ENCODE data around the gene TGFB2.

The TGFB2 gene

DNA sequence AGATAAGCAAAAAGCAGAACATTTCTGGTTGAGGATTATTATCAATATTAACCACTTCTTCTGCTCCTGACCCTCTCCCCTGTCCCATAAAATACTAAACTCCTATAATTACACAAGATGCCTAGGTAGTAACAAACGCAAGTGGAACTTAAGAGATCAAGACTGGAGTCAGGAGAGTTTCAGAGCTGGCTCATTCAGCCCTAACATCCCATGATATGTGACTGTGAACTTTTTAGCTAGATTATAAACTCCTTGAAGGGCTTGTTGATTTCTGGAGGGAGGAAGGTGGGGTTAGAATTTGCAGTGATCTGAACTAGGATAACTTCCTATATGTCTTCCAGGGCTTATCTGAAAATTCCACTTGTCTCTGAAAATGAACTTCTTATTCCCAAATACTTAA, 130.6 kb downstream of the TGFB2 start:
- Mint-ChIP-seq H3K36me3 (ENCODE audit: low read depth) (no peaks in the 10 kb centered on the region), H3K9me3 (no peaks in the 10 kb centered on the region), H3K4me3 (no peak overlapping the region), H3K27me3 (peaks cover 2% of the 10 kb centered on the region), H3K27ac (no peak overlapping the region), H3K4me1 (peaks cover 25% of the 10 kb centered on the region)
- ATAC-seq (no peak), DNase-seq (no peak)

DNA sequence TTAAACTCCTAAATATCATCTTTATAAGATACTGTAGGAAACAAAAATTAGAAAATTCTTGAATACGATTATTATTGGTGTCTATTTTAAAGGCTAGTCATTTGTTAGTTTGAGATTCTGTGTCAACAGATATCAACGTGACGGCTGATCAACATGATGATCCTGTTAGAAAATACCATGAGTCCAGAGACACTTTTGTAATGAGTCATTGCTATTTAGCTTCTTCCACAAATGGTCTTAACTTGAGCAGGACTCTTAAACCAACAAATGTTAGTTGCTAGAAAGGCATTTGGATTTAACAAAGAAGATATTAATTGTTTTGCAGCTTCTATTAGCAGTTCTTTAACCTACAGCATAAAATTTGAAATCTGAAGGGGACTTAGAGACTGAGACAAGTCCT, 131.2 kb downstream of the TGFB2 start:
- DNase-seq = no peak
- H3K4me3 Mint-ChIP-seq = no peak overlapping the region
- no peaks in the 10 kb centered on the region for H3K27me3 Mint-ChIP-seq
- peaks cover 25% of the 10 kb centered on the region for H3K4me1 Mint-ChIP-seq
- H3K9me3 Mint-ChIP-seq = no peaks in the 10 kb centered on the region
- H3K27ac Mint-ChIP-seq = no peak overlapping the region
- no peaks in the 10 kb centered on the region for H3K36me3 Mint-ChIP-seq (ENCODE audit: low read depth)
- no peak for ATAC-seq

DNA sequence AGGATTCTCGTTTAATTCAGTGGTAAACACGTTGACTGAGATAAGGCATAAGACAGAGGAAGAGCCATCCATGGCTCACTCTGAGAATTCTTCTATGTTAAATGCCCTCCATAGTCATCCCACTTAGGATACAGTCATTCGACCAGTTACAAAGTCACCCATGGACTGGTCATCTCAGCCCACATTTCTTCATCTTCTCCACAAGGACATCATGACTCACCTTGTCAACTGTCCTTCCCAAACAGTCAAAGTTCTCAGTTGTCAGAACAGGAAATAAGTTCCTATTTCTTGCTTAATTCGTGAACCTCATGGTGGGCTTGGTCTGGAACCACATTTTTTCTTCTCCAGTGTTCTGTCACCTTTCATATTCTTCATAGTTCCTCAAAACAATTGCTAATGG, 133.2 kb downstream of the TGFB2 start:
- no peaks in the 10 kb centered on the region for H3K36me3 Mint-ChIP-seq (ENCODE audit: low read depth)
- ATAC-seq (no peak), DNase-seq (no peak)
- H3K9me3 Mint-ChIP-seq = no peaks in the 10 kb centered on the region
- peaks cover 19% of the 10 kb centered on the region for H3K4me1 Mint-ChIP-seq
- no peak overlapping the region for H3K27ac Mint-ChIP-seq
- H3K4me3 Mint-ChIP-seq = no peak overlapping the region
- H3K27me3 Mint-ChIP-seq = no peaks in the 10 kb centered on the region

DNA sequence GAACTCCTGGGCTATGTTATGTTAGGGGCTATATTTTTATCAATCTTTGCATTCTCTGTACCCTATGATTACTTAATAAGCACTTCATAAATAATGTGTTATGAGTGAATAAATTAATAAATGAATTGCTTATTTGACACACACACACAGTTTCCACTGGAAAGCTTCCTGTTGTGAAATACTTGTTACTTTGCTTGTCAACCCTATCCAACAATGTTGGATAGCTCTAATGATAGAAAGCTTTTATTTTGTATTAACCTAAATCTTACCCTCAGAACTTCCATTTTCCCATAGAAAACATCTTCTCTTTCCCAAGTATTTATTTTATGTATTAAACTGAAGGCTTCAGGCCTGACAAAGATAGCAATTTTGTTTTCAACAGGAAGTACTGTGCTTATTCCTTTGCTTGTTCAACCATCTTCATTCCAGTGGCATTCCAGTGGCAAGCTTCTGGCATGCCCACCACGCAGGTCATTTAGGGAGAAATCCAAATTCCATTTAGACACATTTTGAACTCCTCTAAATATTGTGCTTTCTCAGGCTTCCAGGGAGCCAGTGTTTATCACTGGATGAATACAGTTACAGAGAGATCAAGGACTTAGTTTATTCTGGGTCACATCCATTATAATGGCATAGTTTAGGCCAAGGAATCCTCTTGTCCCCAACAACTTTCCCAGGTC, 134.4 kb downstream of the TGFB2 start:
- Mint-ChIP-seq H3K4me1 (peaks cover 8% of the 10 kb centered on the region), H3K9me3 (no peaks in the 10 kb centered on the region), H3K27me3 (peaks cover 2% of the 10 kb centered on the region), H3K27ac (no peak overlapping the region), H3K36me3 (ENCODE audit: low read depth) (no peaks in the 10 kb centered on the region), H3K4me3 (no peak overlapping the region)
- DNase-seq (no peak), ATAC-seq (no peak)

DNA sequence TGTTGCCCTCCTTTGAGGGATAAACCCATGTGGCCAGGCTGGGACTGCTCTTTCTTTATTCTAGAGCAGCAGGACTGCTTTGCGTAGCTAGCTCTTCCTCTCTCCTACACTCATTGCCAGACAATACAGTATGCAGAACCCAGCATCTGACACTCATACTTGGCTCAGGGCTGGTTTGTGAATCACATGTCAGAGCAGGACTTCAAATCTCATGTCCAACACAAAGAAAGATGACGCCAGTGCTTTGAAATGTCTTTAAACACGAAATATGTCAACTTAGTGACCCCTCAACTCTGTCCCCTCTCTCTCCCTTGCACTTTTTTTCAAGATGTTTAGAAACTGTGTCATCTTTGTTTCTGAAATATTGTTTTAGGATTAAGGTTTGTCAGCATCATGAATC, 135.0 kb downstream of the TGFB2 start:
- Mint-ChIP-seq H3K4me1 (peaks cover 3% of the 10 kb centered on the region), H3K27me3 (peaks cover 2% of the 10 kb centered on the region), H3K27ac (no peak overlapping the region), H3K4me3 (no peak overlapping the region), H3K36me3 (ENCODE audit: low read depth) (no peaks in the 10 kb centered on the region), H3K9me3 (no peaks in the 10 kb centered on the region)
- DNase-seq (no peak), ATAC-seq (no peak)

DNA sequence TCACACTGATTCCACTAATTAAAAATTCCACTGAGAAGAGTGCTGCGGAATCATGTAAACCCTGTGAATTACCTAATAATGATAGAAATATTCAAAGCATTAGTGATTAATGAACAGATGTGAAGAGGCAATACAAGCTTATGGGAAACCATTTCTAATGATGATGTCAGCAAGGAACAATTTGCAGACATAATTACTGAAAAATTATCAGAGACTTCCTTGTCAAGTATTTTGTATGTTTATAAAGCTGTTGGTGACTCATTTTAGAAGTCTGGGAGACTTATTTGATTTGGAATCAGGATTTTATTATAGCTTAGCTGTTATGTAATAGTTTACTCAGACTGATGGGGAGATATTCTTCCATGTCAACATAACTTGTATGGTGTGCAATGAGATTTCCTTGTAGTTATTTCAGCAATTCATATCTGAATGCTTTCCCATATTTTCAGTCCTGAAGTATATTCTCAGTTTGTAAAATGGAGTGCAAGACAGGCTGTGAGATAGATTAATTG, 135.5 kb downstream of the TGFB2 start:
- ATAC-seq = no peak
- no peak for DNase-seq
- Mint-ChIP-seq H3K36me3 (ENCODE audit: low read depth) (no peaks in the 10 kb centered on the region), H3K9me3 (no peaks in the 10 kb centered on the region), H3K27ac (no peak overlapping the region), H3K4me3 (no peak overlapping the region), H3K27me3 (peaks cover 2% of the 10 kb centered on the region), H3K4me1 (no peaks in the 10 kb centered on the region)

DNA sequence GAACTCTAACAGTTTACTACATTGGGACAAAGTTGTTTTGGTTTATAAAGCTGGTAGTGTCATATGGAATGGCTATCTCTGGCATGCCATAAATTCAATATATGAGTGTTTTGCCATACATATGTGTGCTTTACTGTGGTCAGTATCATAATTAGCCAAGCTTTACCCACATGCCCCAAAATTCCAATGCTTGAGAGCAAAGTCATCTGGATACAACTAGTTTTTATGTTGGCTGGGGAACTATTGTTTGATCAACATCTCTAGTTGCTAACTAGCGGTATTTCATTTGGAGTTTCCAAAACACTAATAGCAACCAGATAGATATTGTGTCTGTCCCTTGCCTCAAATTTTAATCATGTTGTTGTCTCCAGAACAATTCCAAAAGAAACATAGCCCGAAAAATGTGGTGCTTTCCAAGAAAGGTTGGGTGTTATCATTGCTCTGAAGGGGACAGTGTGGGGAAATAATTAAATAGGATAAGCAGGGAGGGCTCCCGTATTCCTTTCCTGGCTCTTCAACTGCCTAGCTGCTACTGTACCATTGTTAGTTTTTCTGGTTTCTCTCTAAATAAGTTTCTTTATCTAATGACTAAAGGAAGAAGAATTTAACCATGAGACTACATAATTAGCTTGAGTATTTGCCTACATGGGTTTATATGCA, 136.1 kb downstream of the TGFB2 start:
- DNase-seq (no peak), ATAC-seq (no peak)

DNA sequence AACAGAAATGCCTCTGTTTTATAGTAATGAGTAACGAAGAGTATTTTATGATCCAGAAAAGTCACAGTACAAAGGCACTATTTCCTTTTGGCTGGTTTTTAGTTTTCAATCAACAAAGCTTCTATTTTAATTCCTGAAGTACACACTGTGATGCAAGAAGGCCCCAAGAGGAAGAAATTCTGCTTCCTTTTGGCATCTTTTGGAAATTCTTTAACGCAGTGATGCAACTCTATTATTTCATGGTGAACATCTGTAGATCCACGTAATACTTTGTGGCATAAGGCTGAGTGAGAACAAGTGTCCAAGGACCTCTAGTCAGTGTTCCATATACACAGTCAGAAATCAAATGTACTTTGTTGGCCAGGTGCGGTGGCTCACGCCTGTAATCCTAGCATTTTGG, 137.5 kb downstream of the TGFB2 start:
- Mint-ChIP-seq H3K4me3 (no peak overlapping the region), H3K9me3 (no peaks in the 10 kb centered on the region), H3K27ac (no peak overlapping the region), H3K4me1 (no peaks in the 10 kb centered on the region), H3K36me3 (ENCODE audit: low read depth) (no peaks in the 10 kb centered on the region), H3K27me3 (peaks cover 2% of the 10 kb centered on the region)
- ATAC-seq (no peak), DNase-seq (no peak)

More for the DNA sequence above, 136.1 kb downstream of the TGFB2 start:
- Mint-ChIP-seq H3K4me3 (no peak overlapping the region), H3K36me3 (ENCODE audit: low read depth) (no peaks in the 10 kb centered on the region), H3K27me3 (peaks cover 2% of the 10 kb centered on the region), H3K9me3 (no peaks in the 10 kb centered on the region), H3K27ac (no peak overlapping the region), H3K4me1 (no peaks in the 10 kb centered on the region)

DNA sequence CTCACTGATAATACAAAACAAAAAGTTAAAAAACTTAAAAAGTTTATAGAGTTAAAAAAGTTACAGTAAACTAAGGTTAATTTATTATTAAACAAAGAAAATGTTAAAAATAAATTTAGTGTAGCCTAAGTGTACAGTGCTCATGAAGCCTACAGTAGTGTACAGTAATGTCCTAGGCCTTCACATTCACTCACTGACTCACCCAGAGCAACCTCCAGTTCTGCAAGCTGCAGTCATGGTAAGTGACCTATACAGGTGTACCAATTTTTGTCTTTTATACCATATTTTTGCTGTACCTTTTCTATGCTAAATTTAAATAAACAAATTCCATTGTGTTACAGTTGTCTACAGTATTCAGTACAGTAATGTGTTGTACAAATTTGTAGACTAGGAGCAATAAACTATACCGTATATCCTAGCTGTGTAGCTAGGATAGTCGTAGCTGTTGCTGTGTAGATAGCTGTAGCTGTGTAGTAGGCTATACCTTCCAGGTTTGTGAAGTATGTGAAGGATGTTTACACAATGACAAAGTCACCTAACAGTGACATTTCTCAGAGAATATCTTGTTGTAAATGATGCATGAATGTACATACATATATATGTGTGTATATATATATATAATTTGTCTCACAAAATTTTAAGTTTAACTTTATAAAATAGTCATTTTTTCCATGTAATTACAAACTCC, 140.2 kb downstream of the TGFB2 start:
- Mint-ChIP-seq H3K27me3 (peaks cover 2% of the 10 kb centered on the region), H3K36me3 (ENCODE audit: low read depth) (no peaks in the 10 kb centered on the region), H3K9me3 (no peaks in the 10 kb centered on the region), H3K4me1 (no peaks in the 10 kb centered on the region), H3K4me3 (no peak overlapping the region), H3K27ac (no peak overlapping the region)
- DNase-seq = no peak
- no peak for ATAC-seq

DNA sequence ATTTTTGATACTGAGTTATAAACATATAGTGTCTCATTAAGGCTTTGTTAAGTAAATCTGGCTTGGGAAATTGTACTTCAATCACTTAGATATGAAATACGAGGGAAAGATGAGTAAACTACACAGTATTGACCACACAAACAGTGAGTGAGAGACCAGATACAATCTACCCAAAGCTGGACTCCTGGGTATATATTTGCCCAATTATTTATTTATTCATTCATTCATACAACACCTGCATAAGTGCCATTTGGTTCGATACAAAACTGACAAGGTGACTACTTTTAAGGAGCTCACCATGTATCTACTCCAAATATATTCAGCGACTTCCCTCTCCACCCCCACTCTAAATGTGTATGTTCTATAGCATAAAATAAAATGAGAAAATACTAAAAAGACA, 143.4 kb downstream of the TGFB2 start:
- Mint-ChIP-seq H3K36me3 (ENCODE audit: low read depth) (no peaks in the 10 kb centered on the region), H3K9me3 (no peaks in the 10 kb centered on the region), H3K4me3 (no peak overlapping the region), H3K4me1 (peaks cover 4% of the 10 kb centered on the region), H3K27me3 (peaks cover 6% of the 10 kb centered on the region), H3K27ac (no peak overlapping the region)
- DNase-seq = no peak
- no peak for ATAC-seq

DNA sequence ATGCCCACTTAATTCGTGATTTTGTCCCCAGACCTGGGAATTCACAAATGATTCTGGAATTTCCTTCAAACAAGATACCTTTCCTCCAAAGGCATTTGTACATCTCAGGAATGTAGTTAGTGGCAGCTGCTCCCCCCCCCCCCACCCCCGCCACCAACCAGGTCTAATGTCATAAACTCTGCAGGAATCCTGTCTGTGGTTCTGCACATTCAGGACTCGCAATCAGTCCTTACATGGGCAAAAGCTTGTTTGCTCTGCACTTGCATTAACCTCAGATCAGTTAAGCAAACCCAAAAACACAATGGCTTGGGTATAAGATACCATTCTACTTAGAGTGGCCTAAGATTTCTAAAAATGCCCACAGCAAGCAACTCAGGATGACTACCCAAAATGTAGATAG, 143.8 kb downstream of the TGFB2 start:
- Mint-ChIP-seq H3K27me3 (peaks cover 5% of the 10 kb centered on the region), H3K4me3 (no peak overlapping the region), H3K9me3 (no peaks in the 10 kb centered on the region), H3K36me3 (ENCODE audit: low read depth) (no peaks in the 10 kb centered on the region), H3K4me1 (peaks cover 4% of the 10 kb centered on the region), H3K27ac (no peak overlapping the region)
- DNase-seq = no peak
- no peak for ATAC-seq

DNA sequence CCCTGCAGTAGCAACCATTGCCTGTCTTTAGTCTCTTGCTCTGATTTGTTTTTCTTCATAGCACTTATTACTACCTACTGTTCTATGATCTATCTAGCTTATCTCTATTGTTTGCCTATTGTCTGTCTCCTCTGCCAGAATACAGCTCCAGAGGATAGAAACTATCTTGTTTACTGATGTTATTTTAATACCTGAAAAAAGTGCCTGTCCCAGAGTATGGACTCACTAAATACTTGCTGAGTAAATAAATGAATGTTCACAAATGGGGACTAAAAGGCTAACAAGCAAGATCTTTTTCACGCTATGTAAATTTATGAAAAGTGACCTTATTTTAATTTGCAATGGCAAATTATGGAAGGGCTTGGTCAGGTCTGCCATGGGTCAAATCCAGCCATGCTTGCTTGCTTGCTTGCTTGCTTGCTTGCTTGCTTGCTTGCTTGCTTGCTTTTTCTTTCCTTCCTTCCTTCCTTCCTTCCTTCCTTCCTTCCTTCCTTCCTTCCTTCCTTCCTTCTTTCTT, 145.3 kb downstream of the TGFB2 start:
- no peaks in the 10 kb centered on the region for H3K36me3 Mint-ChIP-seq (ENCODE audit: low read depth)
- no peak overlapping the region for H3K27ac Mint-ChIP-seq
- H3K4me3 Mint-ChIP-seq = no peak overlapping the region
- no peak for ATAC-seq
- H3K27me3 Mint-ChIP-seq = peaks cover 5% of the 10 kb centered on the region
- H3K9me3 Mint-ChIP-seq = no peaks in the 10 kb centered on the region
- no peak for DNase-seq
- H3K4me1 Mint-ChIP-seq = peaks cover 4% of the 10 kb centered on the region

DNA sequence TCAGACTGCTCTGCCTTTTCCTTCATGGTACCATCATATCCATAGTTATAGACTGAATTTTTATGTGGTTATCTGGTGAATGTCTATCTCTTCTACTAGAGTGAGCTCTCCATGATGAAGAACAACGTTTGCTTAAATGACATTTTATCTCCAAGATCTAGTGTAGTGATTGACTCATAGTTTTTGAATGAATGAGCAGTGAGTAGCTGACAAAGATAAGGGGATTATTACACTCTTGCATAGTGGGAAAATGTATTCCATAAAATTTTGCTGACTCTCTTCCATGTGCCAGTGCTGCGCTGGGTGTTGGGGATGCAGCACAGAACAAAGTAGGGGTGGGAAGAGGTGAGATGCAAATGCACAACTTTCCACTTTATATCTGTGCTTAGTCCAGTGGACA, 147.7 kb downstream of the TGFB2 start:
- Mint-ChIP-seq H3K36me3 (ENCODE audit: low read depth) (no peaks in the 10 kb centered on the region), H3K9me3 (no peaks in the 10 kb centered on the region), H3K27ac (no peak overlapping the region), H3K4me3 (no peak overlapping the region), H3K27me3 (peaks cover 7% of the 10 kb centered on the region), H3K4me1 (peaks cover 4% of the 10 kb centered on the region)
- DNase-seq (no peak), ATAC-seq (peak; percentile 15)

DNA sequence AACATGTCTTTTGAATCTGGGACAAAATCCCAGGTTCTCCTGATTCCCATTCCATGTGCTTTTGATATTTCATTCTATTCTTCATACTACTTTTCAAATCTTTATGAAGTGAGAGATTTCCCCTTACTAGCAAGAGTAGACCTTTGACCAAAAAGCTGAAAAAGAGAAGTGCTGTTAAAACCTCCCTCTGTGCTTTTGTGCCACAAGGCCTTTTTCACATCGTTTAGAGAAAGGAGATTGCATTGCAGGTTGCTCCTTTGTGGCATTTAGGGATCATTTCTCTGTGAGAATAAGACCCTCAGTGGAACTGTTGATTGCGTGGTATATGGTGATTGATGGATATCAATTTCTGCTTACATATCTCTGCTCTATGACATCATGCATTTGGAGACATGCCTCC, 148.8 kb downstream of the TGFB2 start:
- no peak for DNase-seq
- no peaks in the 10 kb centered on the region for H3K9me3 Mint-ChIP-seq
- H3K4me1 Mint-ChIP-seq = peaks cover 6% of the 10 kb centered on the region
- ATAC-seq = no peak
- H3K4me3 Mint-ChIP-seq = no peak overlapping the region
- H3K27me3 Mint-ChIP-seq = peaks cover 7% of the 10 kb centered on the region
- H3K27ac Mint-ChIP-seq = no peak overlapping the region
- H3K36me3 Mint-ChIP-seq (ENCODE audit: low read depth) = no peaks in the 10 kb centered on the region
